Cerebellar cortex (tissue), 1 donor: ENCODE data around the gene FAT1.

Source experiments
- DNase-seq: peaks from one replicate; pipeline ENCODE4 v3.0.0-alpha.2; 2015; ENCODE audit warnings: low spot score

Gene FAT1

DNA sequence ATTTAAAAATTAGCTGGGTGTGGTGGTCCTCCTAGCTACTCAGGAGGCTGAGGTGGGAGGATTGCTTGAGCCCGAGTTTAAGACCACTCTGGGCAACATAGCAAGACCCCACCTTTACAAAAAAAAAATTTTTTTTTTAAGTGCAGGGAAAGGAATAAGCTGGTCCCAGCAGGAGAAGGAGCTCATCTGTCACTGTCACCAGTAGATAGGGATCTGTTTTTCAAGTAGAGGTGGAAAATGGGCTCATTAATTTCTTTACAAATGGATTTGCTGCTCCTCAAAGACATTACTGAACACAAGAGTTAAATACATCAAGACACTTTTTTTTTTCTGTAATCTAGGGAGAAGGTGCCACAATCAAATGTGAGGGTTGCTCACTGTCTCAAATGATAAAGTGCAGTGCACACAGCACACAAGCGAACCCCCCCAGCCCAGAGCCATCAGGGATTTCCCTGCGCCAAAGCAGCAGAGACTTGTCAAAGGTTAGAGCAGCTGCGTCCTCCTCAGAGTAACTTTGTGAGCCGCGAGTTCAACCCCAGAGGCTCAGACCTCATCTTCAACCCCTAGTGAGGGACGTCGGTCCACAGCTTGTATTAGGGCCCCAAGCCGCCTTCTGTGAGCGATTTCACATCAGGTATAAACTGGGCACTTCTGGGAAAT lies 154.0 kb downstream of the FAT1 start:
- DNase-seq = no peak

DNA sequence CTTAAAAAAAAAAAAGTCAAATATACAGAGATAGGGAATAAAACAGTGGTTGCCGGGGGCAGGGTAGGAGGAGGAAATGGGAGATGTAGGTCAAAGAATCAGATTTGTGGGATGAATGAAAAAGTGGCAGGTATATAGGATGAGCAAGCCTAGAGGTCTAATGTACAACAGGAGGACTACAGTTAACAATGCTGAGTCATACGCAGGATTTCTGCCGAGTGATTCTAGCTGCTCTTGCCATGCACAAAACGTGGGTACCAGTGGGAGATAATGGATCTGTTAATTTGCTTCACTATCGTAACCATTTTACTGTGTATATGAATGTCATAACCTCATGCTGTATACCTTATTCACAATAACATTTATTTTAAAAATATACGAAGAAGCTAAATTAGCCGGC lies 157.6 kb downstream of the FAT1 start:
- DNase-seq = no peak

- DNase-seq = no peak
Measured at GRCh38 chr4:186563761-186564160, 159.9 kb downstream of the FAT1 start.

- DNase-seq = no peak
Measured at GRCh38 chr4:186561748-186562147, 161.9 kb downstream of the FAT1 start.

DNA sequence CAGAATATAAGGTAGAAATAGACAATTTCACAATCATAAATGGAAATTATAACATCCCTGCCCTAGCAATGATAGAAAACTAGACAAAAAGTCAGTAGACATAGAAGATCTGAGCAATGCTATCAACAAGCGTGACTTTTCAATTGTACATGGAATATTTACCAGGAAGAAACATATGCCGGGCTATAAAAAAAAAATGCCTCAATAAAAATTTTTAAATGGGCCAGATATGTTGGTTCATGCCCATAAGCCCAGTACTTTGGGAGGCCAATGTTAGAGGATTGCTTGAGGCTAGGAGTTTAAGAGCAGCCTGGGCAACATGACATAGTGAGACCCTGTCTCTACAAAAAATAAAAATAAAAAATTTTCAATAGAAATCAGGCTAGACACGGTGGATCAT lies 163.0 kb downstream of the FAT1 start:
- DNase-seq = no peak

DNA sequence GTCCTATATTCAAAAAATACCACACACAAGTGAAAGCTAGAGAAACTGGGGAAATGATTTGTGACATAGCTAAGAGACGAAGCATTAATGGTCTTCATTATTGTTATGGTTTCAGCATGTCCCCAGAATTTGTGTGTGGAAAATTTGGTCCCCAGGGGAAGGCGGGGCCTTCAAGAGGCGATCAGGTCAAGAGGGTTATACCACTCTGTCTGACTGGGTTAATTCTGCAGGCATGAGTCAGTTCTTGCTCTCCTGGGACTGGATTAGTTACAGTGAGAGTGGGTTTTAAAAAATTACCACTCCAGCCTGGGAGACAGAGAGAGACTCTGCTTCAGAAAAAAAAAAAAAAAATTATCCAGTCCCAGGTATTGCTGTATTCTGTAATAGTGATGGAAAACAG lies 166.2 kb downstream of the FAT1 start:
- no peak for DNase-seq

GRCh38 chr4:186557061-186557460 lies 166.6 kb downstream of the FAT1 start:
- DNase-seq = no peak

DNA sequence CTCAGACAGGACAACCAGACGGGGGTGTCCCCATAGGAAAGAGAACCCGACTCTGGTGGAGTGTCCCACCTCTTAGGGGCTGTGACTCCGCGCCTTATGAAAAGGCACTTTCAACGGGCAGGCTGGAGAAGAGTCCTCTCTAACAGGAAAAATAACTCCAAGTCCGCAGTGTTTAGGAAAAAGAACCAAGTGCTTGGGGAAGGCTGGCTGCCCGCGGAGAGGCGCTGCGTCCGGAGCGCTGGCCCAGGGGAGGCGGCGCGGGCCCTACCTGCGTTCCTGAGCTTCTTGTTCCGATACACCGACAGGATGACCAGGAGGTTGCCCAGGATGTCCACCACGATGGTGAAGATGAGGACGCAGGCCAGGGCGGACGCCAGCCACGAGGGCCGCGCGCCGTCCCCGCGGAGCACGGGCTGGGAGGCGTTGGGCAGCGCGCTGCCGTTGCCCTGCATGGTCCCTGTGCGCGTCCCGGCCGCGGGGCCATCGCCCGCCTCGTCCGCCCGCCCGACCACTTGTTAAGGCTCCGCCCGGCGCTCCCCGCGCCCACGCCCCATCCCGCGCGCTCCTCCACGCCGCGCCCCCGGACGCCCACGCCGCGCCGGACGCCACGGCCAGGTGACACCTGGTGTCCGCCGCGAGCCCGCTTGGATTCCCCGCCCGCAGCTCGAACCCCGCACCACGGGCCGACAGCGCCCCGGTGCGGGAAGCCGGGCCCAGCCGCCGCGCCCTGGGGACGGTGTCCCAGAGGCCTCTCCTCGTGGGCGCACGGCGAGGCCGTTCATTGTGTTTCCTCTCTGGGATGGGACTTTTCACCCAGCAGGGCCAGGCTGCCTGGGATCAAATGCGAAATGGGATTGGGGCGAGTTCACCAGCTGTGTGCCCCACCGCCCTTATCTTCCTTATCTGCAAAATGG lies 168.5 kb downstream of the FAT1 start, which contains the start of gene MTNR1A:
Gene MTNR1A (minus strand): TSS at position 654 of the 914 bp plus-strand sequence. CDS start 202 bp downstream, at position 452.
- peak; percentile 25 for DNase-seq

DNA sequence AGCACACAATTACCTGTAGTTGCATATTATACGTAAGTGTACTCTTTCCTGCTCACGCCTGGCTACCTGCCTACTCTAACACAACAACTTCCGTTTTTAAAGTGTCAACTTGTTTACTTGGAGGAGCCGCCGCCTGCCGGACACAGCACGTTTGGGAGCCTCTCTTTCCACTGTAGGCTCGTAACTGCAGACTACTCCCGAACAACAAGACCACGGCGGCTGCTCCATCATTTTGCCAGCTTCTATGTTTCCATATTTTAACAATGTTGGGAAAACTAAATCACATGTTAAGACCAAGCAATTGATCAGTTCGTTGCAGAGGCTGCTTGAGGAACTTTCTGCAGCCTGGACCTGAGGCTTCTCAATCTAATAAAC lies 169.1 kb downstream of the FAT1 start:
- DNase-seq = peak; percentile 64

- peak; percentile 7 for DNase-seq
Measured at GRCh38 chr4:186553717-186554116, 169.9 kb downstream of the FAT1 start.

DNA sequence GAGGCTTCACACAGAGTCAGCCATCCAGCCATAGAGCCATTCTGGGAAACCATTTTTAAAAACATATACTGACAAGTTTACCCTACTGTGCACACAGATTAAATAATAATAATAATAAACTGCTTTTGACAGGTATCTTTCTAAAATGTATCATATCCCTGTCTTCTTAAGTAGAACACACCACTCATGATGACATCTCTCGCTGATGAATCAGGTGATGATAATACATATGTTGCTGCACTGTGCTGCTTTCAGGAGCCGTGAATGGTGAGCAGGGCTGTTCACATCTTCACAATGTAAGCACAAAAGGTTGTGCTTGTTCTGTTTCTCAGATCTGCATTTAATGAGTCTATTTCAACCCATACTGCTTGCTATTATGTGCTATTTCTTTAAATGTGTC lies 171.8 kb downstream of the FAT1 start:
- DNase-seq = no peak

GRCh38 chr4:186545436-186545835 lies 178.2 kb downstream of the FAT1 start:
- no peak for DNase-seq

DNA sequence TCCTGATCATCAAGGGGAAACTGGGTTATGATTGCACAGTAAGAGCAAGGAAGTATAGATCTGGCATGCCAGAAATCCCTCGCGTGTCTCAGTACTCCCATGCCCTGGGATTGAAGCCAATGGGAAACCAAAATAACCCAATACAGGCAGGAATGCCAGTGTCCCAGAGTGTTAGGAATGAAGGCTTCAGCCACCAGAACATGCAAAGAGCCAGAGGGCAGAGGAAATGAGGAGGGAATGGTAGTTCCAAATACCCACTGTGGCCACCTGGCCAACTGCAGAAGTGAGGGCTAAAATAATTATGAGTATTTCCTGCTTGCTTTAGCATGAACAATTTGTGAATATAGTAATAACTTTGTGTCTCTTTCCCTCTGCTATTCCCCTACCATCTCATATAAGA lies 180.4 kb downstream of the FAT1 start:
- peak; percentile 89 for DNase-seq

- DNase-seq = no peak
Measured at GRCh38 chr4:186541801-186542200, 181.9 kb downstream of the FAT1 start.

DNA sequence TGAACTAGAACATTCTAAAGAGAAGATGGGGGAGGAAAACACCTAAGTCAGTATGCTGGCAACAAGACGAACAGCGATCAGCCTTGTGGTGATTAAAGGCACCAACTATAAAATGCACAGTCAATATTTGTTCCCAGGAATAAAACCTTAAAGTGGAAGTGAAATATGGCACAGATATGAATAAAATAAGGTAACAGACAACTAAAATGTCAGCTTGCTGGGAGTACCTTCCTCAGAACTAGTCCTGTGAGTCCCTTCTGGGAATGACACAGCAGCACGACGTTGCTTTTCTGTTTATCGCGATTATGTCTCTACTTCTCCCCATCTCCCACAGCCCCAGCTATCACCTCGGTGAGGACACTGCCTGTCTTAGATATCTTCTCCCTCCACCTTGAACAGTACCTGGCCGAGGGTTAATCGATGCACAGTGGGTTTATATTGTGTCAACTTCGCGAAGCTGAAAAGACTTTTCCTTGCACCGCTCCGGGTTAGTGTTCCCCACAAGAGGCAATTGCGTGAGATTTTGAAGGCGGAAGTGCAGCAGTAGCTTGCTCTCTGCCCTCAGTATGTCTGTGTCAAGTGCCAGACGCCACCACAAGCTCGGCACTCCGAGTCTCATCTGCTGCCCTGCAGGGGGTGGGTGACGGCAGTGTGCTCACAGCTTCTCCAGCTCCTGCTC lies 185.7 kb downstream of the FAT1 start:
- peak; percentile 35 for DNase-seq
